Ovary (tissue), 3 donors: ENCODE data around the gene PAK1.

ENCODE experiments used
- CTCF ChIP-seq, 3 donors: fragments of 450-650 bp in 2 of 3; fragments of 200-600 bp in 1 of 3; IDR thresholded peaks; one replicate each; pipeline versions ENCODE4 v1.5.1 to v1.8.0; 2016 to 2022; ENCODE audit warnings: antibody characterized with exemption in 3 of 3, mild to moderate bottlenecking in 1 of 3
- EP300 ChIP-seq: sonication (generic); formaldehyde crosslinking; IDR thresholded peaks from one replicate; pipeline ENCODE4 v1.6.1; 2017; ENCODE audit warnings: antibody characterized with exemption
- POLR2A ChIP-seq: fragments of 450-650 bp; IDR thresholded peaks from one replicate; pipeline ENCODE4 v1.6.1; 2017; ENCODE audit warnings: antibody characterized with exemption, mild to moderate bottlenecking, moderate library complexity
- donor health status: DM: no; HTN: no; CAD: no.

GRCh38 chr11:77416357-77416756 is 57.5 kb downstream of the PAK1 start:
- TF ChIP-seq POLR2A (no peak), EP300 (no peak), CTCF (IDR thresholded peaks at IDR 0.05) (no peak)
